HG03571 (cell line): ENCODE data around the gene MAFG.

Experiments used
- ATAC-seq: cut with Tn5 transposase; IDR thresholded peaks from one replicate; pipeline ENCODE4 v1.9.1; 2021; ENCODE audit not compliant: unreplicated experiment

Gene MAFG

DNA sequence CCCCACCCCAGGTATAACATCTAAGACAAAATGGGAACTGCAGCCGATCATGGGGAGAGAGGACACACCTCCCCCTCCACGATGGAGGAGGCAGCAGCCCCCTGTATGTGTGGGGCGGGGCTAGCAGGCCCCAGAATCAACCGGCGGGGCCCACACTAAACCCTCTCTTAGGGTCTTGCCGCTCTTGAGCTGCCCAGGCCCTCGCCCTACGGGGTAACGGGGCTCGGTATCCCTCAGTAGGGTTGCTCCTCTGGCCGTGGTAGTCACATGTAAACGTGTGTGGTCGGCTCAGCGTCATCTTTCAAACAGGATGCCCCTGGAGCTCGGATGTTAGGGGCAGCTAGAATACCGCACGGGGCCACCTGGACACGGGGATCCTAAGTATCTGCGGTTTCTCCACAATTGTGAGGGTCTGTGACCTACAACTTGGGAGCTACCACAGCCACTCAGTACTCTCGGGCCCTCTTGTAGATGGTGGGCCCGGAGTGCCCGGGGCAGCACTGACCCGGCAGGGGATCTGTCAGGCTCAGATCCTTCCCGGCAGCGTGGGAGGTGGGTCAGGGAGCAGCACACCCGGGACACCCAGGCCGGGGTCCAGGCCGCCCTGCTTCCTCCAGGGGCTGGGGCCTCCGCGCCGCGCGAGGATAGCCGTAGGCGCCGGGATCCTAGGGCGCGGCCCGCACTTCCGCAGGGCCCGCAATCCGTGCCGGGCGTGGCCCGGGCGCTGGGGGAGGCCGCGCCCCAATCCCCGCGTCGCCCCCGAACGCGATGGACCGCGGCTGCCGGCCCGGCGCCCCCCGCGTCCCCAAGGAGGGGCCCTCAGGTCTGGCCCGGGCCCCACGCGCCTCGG is 57.2 kb downstream of the MAFG start:
- ATAC-seq, result peak; percentile 21

DNA sequence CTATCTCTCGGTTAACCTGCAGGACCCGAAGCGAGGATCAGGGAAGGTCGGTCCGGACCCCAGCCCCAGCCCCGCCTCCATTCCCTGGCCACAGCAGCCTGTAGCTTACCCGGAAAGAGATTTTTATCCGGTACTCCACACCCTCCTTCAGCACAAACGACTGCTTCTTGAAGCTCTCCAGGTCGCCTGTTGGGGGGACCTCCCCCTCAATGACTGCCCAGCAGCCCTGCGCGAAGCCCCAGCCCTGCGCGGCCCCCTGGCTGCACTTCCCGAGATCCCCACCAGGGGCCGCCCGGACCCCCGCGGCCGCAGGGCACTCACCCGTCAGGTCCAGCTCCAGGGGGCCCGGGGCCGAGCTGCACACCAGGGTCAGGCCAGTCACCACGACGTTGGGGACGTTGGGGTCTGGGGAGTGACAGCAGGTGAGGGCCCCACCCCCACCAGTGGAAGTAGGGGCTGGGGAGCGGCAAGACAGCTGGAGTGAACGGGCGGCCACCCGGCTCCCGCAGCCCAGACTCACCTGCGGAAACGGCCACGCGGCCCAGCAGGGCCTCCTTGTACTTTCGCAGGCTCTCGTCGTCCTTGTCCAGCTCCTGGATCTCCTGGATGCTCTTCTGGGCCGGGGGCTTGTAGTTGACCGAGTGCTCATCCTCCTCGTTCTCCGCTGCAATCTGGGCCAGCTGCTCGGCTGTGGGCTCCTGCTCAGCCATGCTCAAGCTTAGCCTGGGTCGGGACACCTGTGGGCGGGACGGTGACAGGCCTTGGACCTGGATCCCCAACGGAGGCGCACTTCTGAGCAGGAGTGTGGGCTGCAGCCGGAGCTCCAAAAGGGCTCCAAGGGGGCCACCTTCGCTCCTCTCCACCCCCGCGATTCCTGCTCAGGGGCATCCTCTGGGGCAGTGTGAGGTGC is 58.1 kb downstream of the MAFG start:
- no peak for ATAC-seq

DNA sequence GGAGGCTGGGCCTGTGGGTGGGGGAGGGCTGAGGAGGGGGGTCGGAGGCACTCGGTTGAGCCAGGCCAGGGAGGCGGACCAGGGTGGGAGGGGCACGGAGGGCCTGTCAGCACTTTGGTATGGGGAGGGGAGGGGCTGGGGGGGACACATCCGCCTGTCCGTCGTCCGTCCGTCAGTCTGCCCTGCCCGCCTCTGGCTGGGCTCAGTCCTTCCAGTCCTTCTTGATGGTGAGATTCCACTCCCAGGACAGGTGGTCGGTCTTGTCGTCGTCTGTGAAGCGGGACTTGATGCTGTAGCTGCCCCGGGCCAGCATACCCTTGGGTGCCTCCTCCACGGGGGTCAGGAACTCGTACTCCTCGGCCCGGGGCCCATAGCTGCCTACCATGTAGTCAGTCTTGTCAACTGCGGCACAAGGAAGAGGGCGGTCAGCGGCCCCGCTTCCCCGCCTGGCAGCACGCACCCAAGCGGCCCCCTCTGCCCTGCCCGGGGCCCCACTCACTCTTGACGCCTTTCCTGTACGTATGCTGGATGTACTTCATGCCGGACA is 58.8 kb downstream of the MAFG start:
- no peak for ATAC-seq
